Hair follicular keratinocyte (primary cell): ENCODE measurements around the gene PCDHGA9. TPM values are rescaled to one million over a fixed set of nuclear protein-coding genes. Genes with fewer than 3 reads are reported as not detected.

Experiments
- total RNA-seq: library from RNA; depleted of rRNA; stranded (reverse); fragments of >200 nt; gene quantifications from 2 replicates; pipeline ENCODE4 v1.2.3, GENCODE V29; 2015

Gene PCDHGA9
- total RNA-seq = 0.53 and 0.70 TPM in 2 replicates

GRCh38 chr5:141402553-141403243 lies at the start of gene PCDHGA9:
PCDHGA9 (plus strand) TSS chr5:141402778; CDS start chr5:141402953, 175 bp downstream.

GRCh38 chr5:141354900-141355469 lies 47.6 kb upstream of the PCDHGA9 start, which contains the start of gene PCDHGA4:
PCDHGA4 (plus strand) TSS chr5:141355021; CDS start chr5:141355108, 87 bp downstream.

GRCh38 chr5:141359790-141360426 lies 42.7 kb upstream of the PCDHGA9 start, which contains the start of gene PCDHGB2:
PCDHGB2 (plus strand) TSS chr5:141359994; CDS start chr5:141360136, 142 bp downstream.

GRCh38 chr5:141363952-141364660 lies 38.5 kb upstream of the PCDHGA9 start, which contains the start of gene PCDHGA5:
PCDHGA5 (plus strand) TSS chr5:141364162; CDS start chr5:141364331, 169 bp downstream.

DNA sequence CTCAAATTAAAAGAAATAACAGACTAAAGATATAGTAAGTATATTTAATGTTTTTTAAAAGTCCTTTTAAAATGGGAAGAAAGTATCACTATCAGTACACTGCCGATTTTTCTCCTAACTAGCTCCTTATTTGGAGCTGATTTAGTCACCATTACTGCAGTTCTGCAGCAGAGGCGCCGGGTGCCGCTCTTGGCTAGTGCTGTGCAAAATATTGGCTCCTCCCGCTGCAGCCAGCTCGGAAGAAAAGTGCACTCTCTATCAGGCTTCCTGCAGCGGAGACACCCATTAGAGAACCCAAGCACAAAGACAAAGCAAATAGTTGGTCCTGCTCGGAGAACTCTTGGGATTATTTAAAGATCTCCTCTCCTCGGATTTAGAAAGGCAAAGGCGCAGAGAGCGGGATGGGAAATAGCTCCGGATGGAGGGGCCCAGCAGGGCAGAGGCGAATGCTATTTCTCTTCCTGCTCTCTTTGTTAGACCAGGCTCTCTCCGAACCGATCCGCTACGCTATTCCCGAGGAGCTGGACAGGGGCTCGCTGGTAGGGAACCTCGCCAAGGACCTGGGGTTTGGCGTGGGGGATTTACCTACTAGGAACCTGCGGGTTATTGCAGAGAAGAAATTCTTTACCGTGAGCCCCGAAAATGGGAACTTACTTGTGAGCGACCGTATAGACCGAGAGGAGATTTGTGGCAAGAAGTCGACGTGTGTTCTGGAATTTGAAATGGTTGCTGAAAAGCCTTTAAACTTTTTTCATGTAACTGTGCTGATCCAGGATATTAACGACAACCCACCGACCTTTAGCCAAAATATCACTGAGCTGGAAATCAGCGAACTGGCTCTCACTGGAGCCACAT lies 32.4 kb upstream of the PCDHGA9 start, which contains the start of gene PCDHGB3:
Gene PCDHGB3 (plus strand): TSS at position 249 of the 855 bp plus-strand sequence. CDS start 153 bp downstream, at position 402.

GRCh38 chr5:141373673-141374317 lies 28.8 kb upstream of the PCDHGA9 start, which contains the start of gene PCDHGA6:
PCDHGA6 (plus strand) TSS chr5:141373891; CDS start chr5:141374084, 193 bp downstream.

GRCh38 chr5:141382469-141383294 lies 19.9 kb upstream of the PCDHGA9 start, which contains the start of gene PCDHGA7:
PCDHGA7 (plus strand) TSS chr5:141382742; CDS start chr5:141382900, 158 bp downstream.

GRCh38 chr5:141387557-141388311 lies 14.8 kb upstream of the PCDHGA9 start, which contains the start of gene PCDHGB4:
PCDHGB4 (plus strand) TSS chr5:141387698; CDS start chr5:141387885, 187 bp downstream.

DNA sequence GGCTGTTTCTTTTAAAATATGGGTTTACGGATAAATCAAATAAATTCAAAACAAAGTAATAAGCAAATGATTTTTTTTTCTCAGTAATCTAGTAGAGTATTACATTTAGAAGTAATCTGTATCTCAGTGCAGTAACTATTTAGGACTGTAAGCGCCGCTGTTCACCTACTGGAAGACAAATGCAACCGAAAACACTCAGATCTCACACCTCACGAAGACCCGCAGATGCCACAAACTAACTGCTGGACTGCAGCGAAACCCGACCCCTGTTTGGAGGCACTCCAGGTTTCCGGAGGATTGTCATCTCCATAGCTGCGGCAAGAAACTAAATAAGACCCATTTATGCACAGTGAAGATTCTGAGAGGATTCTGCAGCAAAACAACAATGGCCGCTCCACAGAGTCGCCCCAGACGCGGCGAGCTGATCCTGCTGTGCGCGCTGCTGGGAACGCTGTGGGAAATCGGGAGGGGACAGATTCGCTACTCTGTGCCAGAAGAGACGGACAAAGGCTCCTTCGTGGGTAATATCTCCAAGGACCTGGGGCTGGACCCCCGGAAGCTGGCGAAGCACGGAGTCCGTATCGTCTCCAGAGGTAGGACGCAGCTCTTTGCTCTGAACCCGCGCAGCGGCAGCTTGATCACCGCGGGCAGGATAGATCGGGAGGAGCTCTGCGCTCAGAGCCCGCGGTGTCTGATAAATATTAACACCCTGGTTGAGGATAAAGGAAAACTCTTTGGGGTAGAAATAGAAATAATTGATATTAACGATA lies 10.0 kb upstream of the PCDHGA9 start, which contains the start of gene PCDHGA8:
Gene PCDHGA8 (plus strand): TSS at position 205 of the 770 bp plus-strand sequence. CDS start 181 bp downstream, at position 386.

GRCh38 chr5:141397756-141398551 lies 4.6 kb upstream of the PCDHGA9 start, which contains the start of gene PCDHGB5:
PCDHGB5 (plus strand) TSS chr5:141397947; CDS start chr5:141398128, 181 bp downstream.

DNA sequence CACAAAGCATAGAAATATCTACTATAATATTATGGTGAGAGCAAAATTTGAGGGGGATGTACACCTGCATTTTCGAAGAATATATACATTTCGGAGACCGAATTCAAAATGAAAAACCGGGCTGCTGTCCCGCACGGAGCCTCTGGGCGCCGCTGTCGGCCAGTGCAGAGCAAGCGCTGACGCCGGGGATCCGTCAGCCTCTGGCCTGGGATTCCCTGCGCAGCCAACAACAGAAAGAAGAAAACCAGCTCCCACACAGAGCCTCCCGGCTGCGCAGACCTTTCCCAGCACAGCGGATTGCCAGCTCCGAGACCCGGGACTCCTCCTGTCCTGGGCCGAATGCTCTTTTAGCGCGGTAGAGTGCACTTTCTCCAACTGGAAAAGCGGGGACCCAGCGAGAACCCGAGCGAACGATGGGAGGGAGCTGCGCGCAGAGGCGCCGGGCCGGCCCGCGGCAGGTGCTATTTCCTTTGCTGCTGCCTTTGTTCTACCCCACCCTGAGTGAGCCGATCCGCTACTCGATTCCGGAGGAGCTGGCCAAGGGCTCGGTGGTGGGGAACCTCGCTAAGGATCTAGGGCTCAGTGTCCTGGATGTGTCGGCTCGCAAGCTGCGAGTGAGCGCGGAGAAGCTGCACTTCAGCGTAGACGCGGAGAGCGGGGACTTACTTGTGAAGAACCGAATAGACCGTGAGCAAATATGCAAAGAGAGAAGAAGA lies 5.4 kb downstream of the PCDHGA9 start, which contains the start of gene PCDHGB6:
Gene PCDHGB6 (plus strand): TSS at position 232 of the 716 bp plus-strand sequence. CDS start 182 bp downstream, at position 414.

GRCh38 chr5:141412854-141413539 lies 10.4 kb downstream of the PCDHGA9 start, which contains the start of gene PCDHGA10:
PCDHGA10 (plus strand) TSS chr5:141412987; CDS start chr5:141413176, 189 bp downstream.

GRCh38 chr5:141417494-141418172 lies 15.1 kb downstream of the PCDHGA9 start, which contains the start of gene PCDHGB7:
PCDHGB7 (plus strand) TSS chr5:141417677; CDS start chr5:141417860, 183 bp downstream.

GRCh38 chr5:141420855-141421488 lies 18.4 kb downstream of the PCDHGA9 start, which contains the start of gene PCDHGA11:
PCDHGA11 (plus strand) TSS chr5:141421051; CDS start chr5:141421228, 177 bp downstream.

